AG09309 (cell line): ENCODE data around the gene CMTR1.

Experiments
- DNase-seq: peaks from one replicate; pipeline ENCODE4 v3.0.0-alpha.2; 2010; ENCODE audit warnings: low read depth
- H3K4me3 ChIP-seq: 2 replicates; pipeline ENCODE4 v1.5.1; 2011; ENCODE audit warnings: mild to moderate bottlenecking, low read depth, low read length, moderate library complexity; ENCODE audit not compliant: control insufficient read depth
- CTCF ChIP-seq: IDR thresholded peaks from 2 replicates; pipeline ENCODE4 v1.5.1; 2011; ENCODE audit warnings: mild to moderate bottlenecking, low read depth, low read length, inconsistent platforms; ENCODE audit not compliant: insufficient read depth, control insufficient read depth; ENCODE audit errors: missing control alignments

The CMTR1 gene

GRCh38 chr6:37477191-37477590 lies 44.2 kb downstream of the CMTR1 start:
- no peak overlapping the region for H3K4me3 ChIP-seq
- TF ChIP-seq CTCF = no peak
- no peak for DNase-seq

GRCh38 chr6:37477656-37478435 lies 44.8 kb downstream of the CMTR1 start:
- no peak for DNase-seq
- no peak overlapping the region for H3K4me3 ChIP-seq
- TF ChIP-seq CTCF = no peak

GRCh38 chr6:37478827-37479226 lies 45.8 kb downstream of the CMTR1 start:
- H3K4me3 ChIP-seq = no peak overlapping the region
- DNase-seq = no peak
- no peak for TF ChIP-seq CTCF

GRCh38 chr6:37479266-37479854 lies 46.3 kb downstream of the CMTR1 start:
- no peak for TF ChIP-seq CTCF
- no peak overlapping the region for H3K4me3 ChIP-seq
- DNase-seq = no peak

- no peak for DNase-seq
- H3K4me3 ChIP-seq = no peak overlapping the region
- TF ChIP-seq CTCF = no peak
Observed at GRCh38 chr6:37480118-37480736, 47.2 kb downstream of the CMTR1 start.

- no peak overlapping the region for H3K4me3 ChIP-seq
- no peak for DNase-seq
- no peak for TF ChIP-seq CTCF
Observed at GRCh38 chr6:37480951-37481534, 48.0 kb downstream of the CMTR1 start.
